Fibroblast of lung (primary cell): ENCODE data around the gene R3HCC1L. TPM values are rescaled to one million over a fixed set of nuclear protein-coding genes. Genes with fewer than 3 reads are reported as not detected.

ENCODE experiments used
- DNase-seq, 2 donors: peaks; one replicate each; pipeline versions ENCODE4 v3.0.0 to v3.0.0-alpha.2; 2010; ENCODE audit warnings: low read depth in 2 of 2
- H2AFZ ChIP-seq: 2 replicates; pipeline ENCODE4 v1.5.1; 2012; ENCODE audit warnings: low read length, control low read depth, inconsistent platforms
- H3K27ac ChIP-seq: 2 replicates; pipeline ENCODE4 v1.5.1; 2011; ENCODE audit warnings: low read length, control low read depth; ENCODE audit not compliant: insufficient read depth
- H3K27me3 ChIP-seq: 2 replicates; pipeline ENCODE4 v1.5.1; 2011; ENCODE audit warnings: mild to moderate bottlenecking, low read length; ENCODE audit not compliant: control insufficient read depth, insufficient read depth
- H3K36me3 ChIP-seq: 2 replicates; pipeline ENCODE4 v1.5.1; 2011; ENCODE audit warnings: low read length; ENCODE audit not compliant: control insufficient read depth, insufficient read depth
- H3K4me1 ChIP-seq: 2 replicates; pipeline ENCODE4 v1.5.1; 2011; ENCODE audit warnings: low read length; ENCODE audit not compliant: control insufficient read depth, insufficient read depth; ENCODE audit errors: extremely low read depth
- H3K4me2 ChIP-seq: 2 replicates; pipeline ENCODE4 v1.5.1; 2011; ENCODE audit warnings: low read length, control low read depth; ENCODE audit not compliant: insufficient read depth; ENCODE audit errors: extremely low read depth
- H3K4me3 ChIP-seq, 4 experiments: fragments of 200-600 bp in 1 of 4; sonication (generic) in 1 of 4; replicated peaks in 1 of 4; 2 replicates each; pipeline ENCODE4 v1.5.1; 2011 to 2016; ENCODE audit warnings: low read length in 4 of 4, low read depth in 3 of 4, mild to moderate bottlenecking in 3 of 4, control low read depth in 2 of 4, inconsistent platforms in 1 of 4, mixed read lengths in 1 of 4; ENCODE audit not compliant: insufficient read depth in 1 of 4; ENCODE audit errors: control extremely low read depth in 1 of 4
- H3K79me2 ChIP-seq: 2 replicates; pipeline ENCODE4 v1.5.1; 2012; ENCODE audit warnings: mild to moderate bottlenecking, low read length, inconsistent platforms; ENCODE audit not compliant: control insufficient read depth, insufficient read depth
- H3K9ac ChIP-seq: 2 replicates; pipeline ENCODE4 v1.5.1; 2011; ENCODE audit warnings: mild to moderate bottlenecking, low read length, control low read depth; ENCODE audit not compliant: insufficient read depth
- H3K9me3 ChIP-seq: 2 replicates; pipeline ENCODE4 v1.5.1; 2012; ENCODE audit warnings: low read depth, low read length; ENCODE audit not compliant: control insufficient read depth, insufficient read depth
- H4K20me1 ChIP-seq: 2 replicates; pipeline ENCODE4 v1.5.1; 2011; ENCODE audit warnings: low read length; ENCODE audit not compliant: control insufficient read depth, insufficient read depth; ENCODE audit errors: extremely low read depth
- CTCF ChIP-seq, 2 donors: IDR thresholded peaks in 1 of 2; conservative IDR thresholded peaks in 1 of 2; 1 replicate in 1 of 2; 2 replicates in 1 of 2; pipeline ENCODE4 v1.5.1; 2011 to 2012; ENCODE audit warnings: low read length in 2 of 2, control low read depth in 1 of 2, inconsistent platforms in 1 of 2, low read depth in 1 of 2, mild to moderate bottlenecking in 1 of 2
- EZH2 ChIP-seq: IDR thresholded peaks from 2 replicates; pipeline ENCODE4 v1.5.1; 2012; ENCODE audit warnings: low read length, control low read depth, mild to moderate bottlenecking; ENCODE audit errors: missing control alignments
- polyA plus RNA-seq, 2 donors: library from polyadenylated mRNA; depleted of rRNA in 1 of 2; stranded (reverse) in 1 of 2; unstranded in 1 of 2; fragments of >200 nt; gene quantifications; 2 replicates each; pipeline ENCODE4 v1.2.1, GENCODE V29; 2011 to 2012; ENCODE audit warnings: missing spikeins in 1 of 2
- total RNA-seq: library from RNA; depleted of rRNA; stranded (reverse); fragments of >200 nt; gene quantifications from 2 replicates; pipeline ENCODE4 v1.2.1, GENCODE V29; 2014

Gene R3HCC1L
- total and polyA plus RNA-seq, 2 donors (not counting 1 experiment from before 2014, with no cell fraction given), result 11.1 to 19.5 TPM

DNA sequence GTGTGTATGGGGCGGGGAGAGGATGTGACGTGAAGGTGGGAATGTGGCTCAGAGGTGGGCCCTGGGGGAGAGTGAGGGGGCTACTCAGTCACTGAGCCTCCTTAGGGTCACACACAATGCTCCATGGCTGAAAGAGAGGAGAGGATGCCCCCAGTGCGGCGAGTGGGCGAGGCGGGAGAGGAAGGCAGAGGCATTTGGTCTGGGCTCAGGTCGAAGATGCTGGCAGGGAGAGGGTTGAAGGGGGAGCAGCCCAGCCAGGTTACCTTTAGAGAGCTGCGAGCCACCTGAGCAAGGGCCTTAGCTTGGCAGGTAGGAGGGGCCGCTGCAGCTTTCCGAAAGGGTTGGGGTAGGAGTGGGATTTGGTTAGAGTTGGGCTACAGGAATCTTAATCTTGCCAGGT lies 138.2 kb downstream of the R3HCC1L start:
- H2AFZ ChIP-seq, result no peak overlapping the region
- H3K4me1 ChIP-seq, result peaks cover 18% of the 10 kb centered on the region
- no peaks in the 10 kb centered on the region for H3K79me2 ChIP-seq
- H4K20me1 ChIP-seq, result no peaks in the 10 kb centered on the region
- TF ChIP-seq EZH2 (no peak), CTCF (conservative IDR thresholded peaks at IDR 0.05 in 1 of 2, IDR thresholded peaks at IDR 0.05 in 1 of 2; ENCODE audit: low read depth in 1 of 2, low read length in 2 of 2) (no peak)
- peaks cover 9% of the 10 kb centered on the region for H3K27me3 ChIP-seq
- H3K36me3 ChIP-seq, result no peaks in the 10 kb centered on the region
- H3K4me3 ChIP-seq, result no peak overlapping the region
- no peak for DNase-seq
- H3K27ac ChIP-seq, result no peak overlapping the region
- H3K9me3 ChIP-seq, result no peaks in the 10 kb centered on the region
- H3K9ac ChIP-seq, result no peak overlapping the region
- no peak overlapping the region for H3K4me2 ChIP-seq

- H2AFZ ChIP-seq, result no peak overlapping the region
- no peak overlapping the region for H3K4me3 ChIP-seq
- H3K4me1 ChIP-seq, result peaks cover 18% of the 10 kb centered on the region
- DNase-seq, result no peak
- H3K9ac ChIP-seq, result no peak overlapping the region
- H4K20me1 ChIP-seq, result no peaks in the 10 kb centered on the region
- H3K27me3 ChIP-seq, result peaks cover 9% of the 10 kb centered on the region
- H3K27ac ChIP-seq, result no peak overlapping the region
- H3K9me3 ChIP-seq, result no peaks in the 10 kb centered on the region
- no peaks in the 10 kb centered on the region for H3K79me2 ChIP-seq
- no peak for TF ChIP-seq CTCF (conservative IDR thresholded peaks at IDR 0.05 in 1 of 2, IDR thresholded peaks at IDR 0.05 in 1 of 2; ENCODE audit: low read depth in 1 of 2, low read length in 2 of 2)
- TF ChIP-seq EZH2, result no peak
- no peak overlapping the region for H3K4me2 ChIP-seq
- no peaks in the 10 kb centered on the region for H3K36me3 ChIP-seq
Observed at GRCh38 chr10:98273057-98273850, 138.8 kb downstream of the R3HCC1L start.

DNA sequence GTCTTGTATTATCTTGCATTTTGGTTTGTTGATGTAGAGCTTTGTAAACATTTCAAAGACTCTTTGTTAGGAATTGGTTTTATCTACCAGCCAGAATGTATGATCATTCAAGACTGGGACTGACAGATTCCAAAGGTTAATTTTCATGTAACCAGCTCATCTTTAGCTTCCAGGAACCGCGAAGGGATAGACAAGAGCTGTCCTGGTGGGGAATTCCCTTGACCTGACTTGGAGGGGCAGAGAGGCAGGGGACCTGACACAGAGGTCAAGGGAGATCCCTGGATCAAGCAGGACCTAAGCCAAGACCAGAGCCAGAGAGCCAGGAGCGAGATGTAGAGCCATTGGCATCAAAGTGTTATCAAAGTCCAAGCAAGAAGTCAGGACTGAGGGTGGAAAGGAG lies 140.1 kb downstream of the R3HCC1L start:
- no peak overlapping the region for H3K9ac ChIP-seq
- H3K27me3 ChIP-seq, result peaks cover 9% of the 10 kb centered on the region
- no peak overlapping the region for H3K4me3 ChIP-seq
- H3K27ac ChIP-seq, result no peak overlapping the region
- no peaks in the 10 kb centered on the region for H4K20me1 ChIP-seq
- H2AFZ ChIP-seq, result no peak overlapping the region
- H3K79me2 ChIP-seq, result no peaks in the 10 kb centered on the region
- DNase-seq, result no peak
- H3K4me2 ChIP-seq, result no peak overlapping the region
- H3K4me1 ChIP-seq, result peaks cover 8% of the 10 kb centered on the region
- no peaks in the 10 kb centered on the region for H3K36me3 ChIP-seq
- no peaks in the 10 kb centered on the region for H3K9me3 ChIP-seq
- TF ChIP-seq CTCF (conservative IDR thresholded peaks at IDR 0.05 in 1 of 2, IDR thresholded peaks at IDR 0.05 in 1 of 2; ENCODE audit: low read depth in 1 of 2, low read length in 2 of 2), result no peak
- no peak for TF ChIP-seq EZH2
